ENCODE measurements around the gene FAM120B.

- TF ChIP-seq CTCF (IDR thresholded peaks at IDR 0.05 in 2 of 3, conservative IDR thresholded peaks at IDR 0.05 in 1 of 3; ENCODE audit: borderline replicate concordance in 1 of 3, insufficient read depth in 1 of 3, low read depth in 2 of 3, low read length in 2 of 3) (no peak), POLR2A (IDR thresholded peaks at IDR 0.05; ENCODE audit: borderline replicate concordance, extremely low read depth, insufficient read depth, insufficient read length) (no peak), POLR2AphosphoS5 (IDR thresholded peaks at IDR 0.05; ENCODE audit: low read depth, low read length) (no peak), EZH2 (IDR thresholded peaks at IDR 0.05) (no peak)
- TF ChIP-seq, protein P1, sequence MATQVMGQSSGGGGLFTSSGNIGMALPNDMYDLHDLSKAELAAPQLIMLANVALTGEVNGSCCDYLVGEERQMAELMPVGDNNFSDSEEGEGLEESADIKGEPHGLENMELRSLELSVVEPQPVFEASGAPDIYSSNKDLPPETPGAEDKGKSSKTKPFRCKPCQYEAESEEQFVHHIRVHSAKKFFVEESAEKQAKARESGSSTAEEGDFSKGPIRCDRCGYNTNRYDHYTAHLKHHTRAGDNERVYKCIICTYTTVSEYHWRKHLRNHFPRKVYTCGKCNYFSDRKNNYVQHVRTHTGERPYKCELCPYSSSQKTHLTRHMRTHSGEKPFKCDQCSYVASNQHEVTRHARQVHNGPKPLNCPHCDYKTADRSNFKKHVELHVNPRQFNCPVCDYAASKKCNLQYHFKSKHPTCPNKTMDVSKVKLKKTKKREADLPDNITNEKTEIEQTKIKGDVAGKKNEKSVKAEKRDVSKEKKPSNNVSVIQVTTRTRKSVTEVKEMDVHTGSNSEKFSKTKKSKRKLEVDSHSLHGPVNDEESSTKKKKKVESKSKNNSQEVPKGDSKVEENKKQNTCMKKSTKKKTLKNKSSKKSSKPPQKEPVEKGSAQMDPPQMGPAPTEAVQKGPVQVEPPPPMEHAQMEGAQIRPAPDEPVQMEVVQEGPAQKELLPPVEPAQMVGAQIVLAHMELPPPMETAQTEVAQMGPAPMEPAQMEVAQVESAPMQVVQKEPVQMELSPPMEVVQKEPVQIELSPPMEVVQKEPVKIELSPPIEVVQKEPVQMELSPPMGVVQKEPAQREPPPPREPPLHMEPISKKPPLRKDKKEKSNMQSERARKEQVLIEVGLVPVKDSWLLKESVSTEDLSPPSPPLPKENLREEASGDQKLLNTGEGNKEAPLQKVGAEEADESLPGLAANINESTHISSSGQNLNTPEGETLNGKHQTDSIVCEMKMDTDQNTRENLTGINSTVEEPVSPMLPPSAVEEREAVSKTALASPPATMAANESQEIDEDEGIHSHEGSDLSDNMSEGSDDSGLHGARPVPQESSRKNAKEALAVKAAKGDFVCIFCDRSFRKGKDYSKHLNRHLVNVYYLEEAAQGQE (IDR thresholded peaks at IDR 0.05; ENCODE audit: low read depth): no peak
These were observed 18.4 kb upstream of the FAM120B start for GRCh38 chr6:170288091-170288631.

Data from HCT116 (cell line).